ENCODE measurements around the gene MAG. TPM values are rescaled to one million over a fixed set of nuclear protein-coding genes. Genes with fewer than 3 reads are reported as not detected.

Gene MAG
- total and polyA plus RNA-seq, 2 of the 13 experiments (the other 11 are each of a cell fraction or from before 2014, with no cell fraction given) = 0.20 to 1.3 TPM

GRCh38 chr19:35327642-35328041 is 35.7 kb downstream of the MAG start (continued):
- TF ChIP-seq ZNF318 (CRISPR knock-in tag; IDR thresholded peaks at IDR 0.05) = no peak

GRCh38 chr19:35328851-35329285 is 36.9 kb downstream of the MAG start, which contains the start of gene CD22:
TSS of gene CD22 (plus strand) at chr19:35329187. CDS start at chr19:35332041, 2,854 bp downstream.
- Histone ChIP-seq H3K27me3 (ENCODE audit: control insufficient read depth in 1 of 2, insufficient read depth in 2 of 2, low read length in 2 of 2) (no peaks in the 10 kb centered on the region), H2AFZ (ENCODE audit: low read length) (no peak within 1 kb of the TSS), H3K79me2 (ENCODE audit: insufficient read depth, low read length) (no peaks in the 10 kb centered on the region), H3K4me1 (ENCODE audit: insufficient read depth, low read length) (peaks cover 19% of the 10 kb centered on the region), H3K36me3 (replicated peaks in 1 of 2; ENCODE audit: control insufficient read depth in 1 of 2, insufficient read depth in 2 of 2, low read length in 2 of 2) (no peaks in the 10 kb centered on the region), H3K4me3 (replicated peaks in 1 of 3; ENCODE audit: insufficient read depth in 1 of 3, low read depth in 2 of 3, low read length in 3 of 3) (no peak within 1 kb of the TSS), H4K20me1 (ENCODE audit: insufficient read depth, low read length) (no peaks in the 10 kb centered on the region), H3K9me3 (ENCODE audit: low read length) (no peaks in the 10 kb centered on the region), H3K9ac (ENCODE audit: insufficient read depth, low read depth, low read length) (no peak within 1 kb of the TSS), H3K27ac (ENCODE audit: extremely low read length, insufficient read depth, low read length) (no peak within 1 kb of the TSS), H3K4me2 (ENCODE audit: low read depth, low read length) (no peak within 1 kb of the TSS)
- ATAC-seq (no peak), DNase-seq (ENCODE audit: low spot score) (no peak), FAIRE-seq (no peak)
- no TSS peak for BruUV-seq (replicated peaks)
- WGBS (ENCODE audit: low lambda C conversion rate) = 96% methylated on average over 11 of the region's 12 CpGs
- ChIA-PET POLR2A (no interaction called here), CTCF (ENCODE audit: low intra/inter-chr PET ratio, low total read pairs) (no interaction called here)
- in situ Hi-C loops (cut with HindIII; ENCODE audit: extremely low pct_ligation_motif_present, low pct_unique_long_range_greater_than_20kb) = no loop called here
- intact Hi-C loops (cut with micrococcal nuclease; ENCODE audit: unreplicated experiment) = no loop called here
- no peak for TF ChIP-seq CREM (IDR thresholded peaks at IDR 0.05)
- TF ChIP-seq CREM (CRISPR knock-in tag; IDR thresholded peaks at IDR 0.05) = no peak
- TF ChIP-seq RELA (CRISPR knock-in tag; IDR thresholded peaks at IDR 0.05) = no peak
- TF ChIP-seq ZNF607 (CRISPR knock-in tag; IDR thresholded peaks at IDR 0.05; ENCODE audit: borderline replicate concordance) = no peak
- no peak for TF ChIP-seq ZNF556 (CRISPR knock-in tag; IDR thresholded peaks at IDR 0.05; ENCODE audit: borderline replicate concordance)
- TF ChIP-seq NR2F2 (IDR thresholded peaks at IDR 0.05; ENCODE audit: borderline replicate concordance, low read depth) = no peak
- TF ChIP-seq ZNF232 (CRISPR knock-in tag; IDR thresholded peaks at IDR 0.05; ENCODE audit: borderline replicate concordance) = no peak
- TF ChIP-seq GATAD2A (CRISPR knock-in tag; IDR thresholded peaks at IDR 0.05) = no peak
- TF ChIP-seq FOSL1 (CRISPR knock-in tag; IDR thresholded peaks at IDR 0.05; ENCODE audit: borderline replicate concordance) = no peak
- TF ChIP-seq ZNF512B (CRISPR knock-in tag; IDR thresholded peaks at IDR 0.05; ENCODE audit: borderline replicate concordance) = no peak
- TF ChIP-seq SAFB2 (CRISPR knock-in tag; IDR thresholded peaks at IDR 0.05; ENCODE audit: borderline replicate concordance, low read depth) = no peak
